ENCODE measurements around the gene DUOXA1.
A peak's percentile ranks its signal among the peaks of the same experiment; 100 is the strongest.
"Not testable (repeated sequence)": the region's sequence is repeated elsewhere in the genome, so short reads cannot be mapped to it uniquely, and the experiment has no call there.

The DUOXA1 gene

GRCh38 chr15:45089712-45090373, 39.8 kb downstream of the DUOXA1 start:
- no peak overlapping the region for H3K4me3 ChIP-seq (ENCODE audit: low read depth, low read length)
- no peak for TF ChIP-seq CTCF (IDR thresholded peaks at IDR 0.05; ENCODE audit: control insufficient read depth, extremely low read depth, insufficient read depth)
- no peak for DNase-seq (ENCODE audit: low read depth)

- no peak for TF ChIP-seq CTCF (IDR thresholded peaks at IDR 0.05; ENCODE audit: control insufficient read depth, extremely low read depth, insufficient read depth)
- DNase-seq (ENCODE audit: low read depth) = no peak
- H3K4me3 ChIP-seq (ENCODE audit: low read depth, low read length) = no peak overlapping the region
These were observed 40.6 kb downstream of the DUOXA1 start for GRCh38 chr15:45088801-45089711.

GRCh38 chr15:45087513-45087912, 42.2 kb downstream of the DUOXA1 start:
- H3K4me3 ChIP-seq (ENCODE audit: low read depth, low read length) = no peak overlapping the region
- DNase-seq (ENCODE audit: low read depth) = no peak
- no peak for TF ChIP-seq CTCF (IDR thresholded peaks at IDR 0.05; ENCODE audit: control insufficient read depth, extremely low read depth, insufficient read depth)

GRCh38 chr15:45084163-45084562, 45.5 kb downstream of the DUOXA1 start:
- no peak for TF ChIP-seq CTCF (IDR thresholded peaks at IDR 0.05; ENCODE audit: control insufficient read depth, extremely low read depth, insufficient read depth)
- peak; percentile 69 for DNase-seq (ENCODE audit: low read depth)
- H3K4me3 ChIP-seq (ENCODE audit: low read depth, low read length) = no peak overlapping the region

GRCh38 chr15:45083223-45083622, 46.5 kb downstream of the DUOXA1 start:
- no peak for DNase-seq (ENCODE audit: low read depth)
- no peak overlapping the region for H3K4me3 ChIP-seq (ENCODE audit: low read depth, low read length)
- no peak for TF ChIP-seq CTCF (IDR thresholded peaks at IDR 0.05; ENCODE audit: control insufficient read depth, extremely low read depth, insufficient read depth)

GRCh38 chr15:45082412-45082811, 47.3 kb downstream of the DUOXA1 start:
- DNase-seq (ENCODE audit: low read depth); H3K4me3 ChIP-seq (ENCODE audit: low read depth, low read length): not testable (repeated sequence)

- DNase-seq (ENCODE audit: low read depth) = not testable (repeated sequence)
These were observed 49.1 kb downstream of the DUOXA1 start for GRCh38 chr15:45080593-45080992.

GRCh38 chr15:45079628-45080246, 49.9 kb downstream of the DUOXA1 start:
- DNase-seq (ENCODE audit: low read depth); H3K4me3 ChIP-seq (ENCODE audit: low read depth, low read length): not testable (repeated sequence)

More at GRCh38 chr15:45080593-45080992, 49.1 kb downstream of the DUOXA1 start:
- H3K4me3 ChIP-seq (ENCODE audit: low read depth, low read length) = not testable (repeated sequence)

- DNase-seq (ENCODE audit: low read depth); H3K4me3 ChIP-seq (ENCODE audit: low read depth, low read length): not testable (repeated sequence)
These were observed 50.5 kb downstream of the DUOXA1 start for GRCh38 chr15:45079201-45079600.

- peak; percentile 47 for DNase-seq (ENCODE audit: low read depth)
- not testable (repeated sequence) for H3K4me3 ChIP-seq (ENCODE audit: low read depth, low read length)
These were observed 52.3 kb downstream of the DUOXA1 start for GRCh38 chr15:45077391-45077790.

- not testable (repeated sequence) for DNase-seq (ENCODE audit: low read depth); H3K4me3 ChIP-seq (ENCODE audit: low read depth, low read length)
These were observed 54.0 kb downstream of the DUOXA1 start for GRCh38 chr15:45075440-45076320.

All from LNCaP clone FGC (cell line).